Caco-2 (cell line): ENCODE data around the gene ABCB8. TPM values are rescaled to one million over a fixed set of nuclear protein-coding genes. Genes with fewer than 3 reads are reported as not detected.

Experiments
- BruUV-seq: library from RNA; stranded (reverse); fragments of 400-500 nt; replicated peaks from 2 replicates; lab custom pipeline; 2021; lab: Mats Ljungman, UMichigan
- CTCF ChIA-PET: fragments of 300-600 bp; sonication (Branson Sonifier 250); formaldehyde crosslinking; loops from one replicate; lab custom pipeline; 2022; ENCODE audit warnings: antibody characterized with exemption; lab: Charles Lee
- POLR2A ChIA-PET: fragments of 300-600 bp; sonication (Branson Sonifier 250); formaldehyde crosslinking; loops from one replicate; lab custom pipeline; 2022; ENCODE audit warnings: antibody characterized with exemption; lab: Charles Lee
- DNase-seq, 2 experiments: peaks; one replicate each; pipeline versions ENCODE4 v3.0.0 to v3.0.0-alpha.2; 2020 to 2022
- H3K27me3 ChIP-seq: replicated peaks from 2 replicates; pipeline ENCODE4 v1.6.0; 2011; ENCODE audit warnings: low read length; ENCODE audit not compliant: control insufficient read depth, insufficient read depth
- H3K36me3 ChIP-seq: 2 replicates; pipeline ENCODE4 v1.5.1; 2011; ENCODE audit warnings: low read length; ENCODE audit not compliant: control insufficient read depth, insufficient read depth
- H3K4me1 ChIP-seq: fragments of 250-450 bp; sonication (Bioruptor Pico); 2 replicates; pipeline ENCODE4 v1.5.1; 2020; ENCODE audit warnings: mild to moderate bottlenecking
- H3K4me3 ChIP-seq: 2 replicates; pipeline ENCODE4 v1.5.1; 2011; ENCODE audit warnings: low read depth, mild to moderate bottlenecking, control low read depth, low read length
- H3K9me3 ChIP-seq: fragments of 250-450 bp; sonication (Bioruptor Pico); 2 replicates; pipeline ENCODE4 v1.5.1; 2020; ENCODE audit warnings: mild to moderate bottlenecking, moderate library complexity
- H3K27ac Mint-ChIP-seq: one replicate; pipeline ENCODE4 v1.8.0; 2022; ENCODE audit warnings: mixed read lengths; ENCODE audit not compliant: unreplicated experiment
- H3K27me3 Mint-ChIP-seq: one replicate; pipeline ENCODE4 v1.8.0; 2022; ENCODE audit warnings: mixed read lengths; ENCODE audit not compliant: insufficient read depth, unreplicated experiment
- H3K36me3 Mint-ChIP-seq: one replicate; pipeline ENCODE4 v1.8.0; 2022; ENCODE audit warnings: mild to moderate bottlenecking, mixed read lengths; ENCODE audit not compliant: insufficient read depth, unreplicated experiment
- H3K4me1 Mint-ChIP-seq: one replicate; pipeline ENCODE4 v1.8.0; 2022; ENCODE audit warnings: low read depth, mixed read lengths; ENCODE audit not compliant: unreplicated experiment
- H3K4me3 Mint-ChIP-seq: one replicate; pipeline ENCODE4 v1.8.0; 2022; ENCODE audit warnings: mild to moderate bottlenecking, moderate library complexity, mixed read lengths; ENCODE audit not compliant: unreplicated experiment
- H3K9me3 Mint-ChIP-seq: one replicate; pipeline ENCODE4 v1.8.0; 2022; ENCODE audit warnings: mixed read lengths; ENCODE audit not compliant: unreplicated experiment
- intact Hi-C: fragments of 100-400 bp; cut with micrococcal nuclease; formaldehyde crosslinking; loops from one replicate; pipeline ENCODE4 v1.10.0; 2022; ENCODE audit not compliant: unreplicated experiment
- total RNA-seq: library from RNA; stranded (reverse); gene quantifications from 2 replicates; pipeline ENCODE4 v1.2.3, GENCODE V29; 2022
- TF ChIP-seq, protein P1 (sequence below), 2 experiments: fragments of 200-600 bp in 1 of 2; IDR thresholded peaks; 1 replicate in 1 of 2; 2 replicates in 1 of 2; pipeline versions ENCODE4 v1.5.1 to v1.8.0; 2011 to 2022; ENCODE audit warnings: antibody characterized with exemption in 1 of 2, control low read depth in 1 of 2, inconsistent platforms in 1 of 2, low read depth in 1 of 2, low read length in 1 of 2, mild to moderate bottlenecking in 1 of 2, moderate library complexity in 1 of 2; ENCODE audit not compliant: insufficient read depth in 1 of 2, severe bottlenecking in 1 of 2, unreplicated experiment in 1 of 2

ABCB8 gene
- total RNA-seq, 1 experiment from 2014 or later, result 30.8 TPM

DNA sequence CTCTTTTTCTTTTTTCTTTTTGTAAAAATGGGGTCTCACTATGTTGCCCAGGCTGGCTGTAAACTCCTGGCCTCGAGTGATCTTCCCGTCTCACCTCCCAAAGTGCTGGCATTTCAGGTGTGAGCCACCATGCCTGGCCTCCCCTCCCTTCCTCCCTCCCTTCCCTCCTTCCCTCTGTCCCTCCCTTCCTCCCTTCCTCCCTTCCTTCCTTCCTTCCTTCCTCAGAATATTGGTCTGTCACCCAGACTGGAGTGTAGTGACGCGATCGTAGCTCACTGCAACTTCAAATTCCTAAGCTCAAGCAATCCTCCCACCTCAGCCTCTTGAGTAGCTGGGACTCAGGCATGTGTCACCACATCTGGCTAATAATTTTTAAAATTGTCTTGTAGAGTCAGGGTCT is 66.4 kb downstream of the ABCB8 start:
- Mint-ChIP-seq H3K9me3 (no peaks in the 10 kb centered on the region), H3K36me3 (peaks cover 20% of the 10 kb centered on the region), H3K4me1 (peaks cover 11% of the 10 kb centered on the region), H3K27ac (no peak overlapping the region), H3K27me3 (no peaks in the 10 kb centered on the region), H3K4me3 (no peak overlapping the region)
- H3K4me1 ChIP-seq, result 0 out of 2 replicates have a peak, but pooled peaks cover 3% of the 10 kb centered on the region
- no peak for DNase-seq
- H3K27me3 ChIP-seq, result no peaks in the 10 kb centered on the region
- H3K36me3 ChIP-seq, result peaks cover 1% of the 10 kb centered on the region
- no peaks in the 10 kb centered on the region for H3K9me3 ChIP-seq
- TF ChIP-seq, protein P1, sequence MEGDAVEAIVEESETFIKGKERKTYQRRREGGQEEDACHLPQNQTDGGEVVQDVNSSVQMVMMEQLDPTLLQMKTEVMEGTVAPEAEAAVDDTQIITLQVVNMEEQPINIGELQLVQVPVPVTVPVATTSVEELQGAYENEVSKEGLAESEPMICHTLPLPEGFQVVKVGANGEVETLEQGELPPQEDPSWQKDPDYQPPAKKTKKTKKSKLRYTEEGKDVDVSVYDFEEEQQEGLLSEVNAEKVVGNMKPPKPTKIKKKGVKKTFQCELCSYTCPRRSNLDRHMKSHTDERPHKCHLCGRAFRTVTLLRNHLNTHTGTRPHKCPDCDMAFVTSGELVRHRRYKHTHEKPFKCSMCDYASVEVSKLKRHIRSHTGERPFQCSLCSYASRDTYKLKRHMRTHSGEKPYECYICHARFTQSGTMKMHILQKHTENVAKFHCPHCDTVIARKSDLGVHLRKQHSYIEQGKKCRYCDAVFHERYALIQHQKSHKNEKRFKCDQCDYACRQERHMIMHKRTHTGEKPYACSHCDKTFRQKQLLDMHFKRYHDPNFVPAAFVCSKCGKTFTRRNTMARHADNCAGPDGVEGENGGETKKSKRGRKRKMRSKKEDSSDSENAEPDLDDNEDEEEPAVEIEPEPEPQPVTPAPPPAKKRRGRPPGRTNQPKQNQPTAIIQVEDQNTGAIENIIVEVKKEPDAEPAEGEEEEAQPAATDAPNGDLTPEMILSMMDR (IDR thresholded peaks at IDR 0.05; ENCODE audit: insufficient read depth in 1 of 2, low read depth in 1 of 2, low read length in 1 of 2, severe bottlenecking in 1 of 2, unreplicated experiment in 1 of 2), result no peak
- H3K4me3 ChIP-seq, result no peak overlapping the region
- ChIA-PET POLR2A (interaction anchor here (0.5 to 1.5 kb wide), 3 partner anchors 32 to 247 kb away, joined by 3 to 14 read pairs (median 8); partner anchors contain the start of gene CDK5), CTCF (no interaction called here)
- intact Hi-C loops, result no loop called here
- BruUV-seq, result no TSS peak

DNA sequence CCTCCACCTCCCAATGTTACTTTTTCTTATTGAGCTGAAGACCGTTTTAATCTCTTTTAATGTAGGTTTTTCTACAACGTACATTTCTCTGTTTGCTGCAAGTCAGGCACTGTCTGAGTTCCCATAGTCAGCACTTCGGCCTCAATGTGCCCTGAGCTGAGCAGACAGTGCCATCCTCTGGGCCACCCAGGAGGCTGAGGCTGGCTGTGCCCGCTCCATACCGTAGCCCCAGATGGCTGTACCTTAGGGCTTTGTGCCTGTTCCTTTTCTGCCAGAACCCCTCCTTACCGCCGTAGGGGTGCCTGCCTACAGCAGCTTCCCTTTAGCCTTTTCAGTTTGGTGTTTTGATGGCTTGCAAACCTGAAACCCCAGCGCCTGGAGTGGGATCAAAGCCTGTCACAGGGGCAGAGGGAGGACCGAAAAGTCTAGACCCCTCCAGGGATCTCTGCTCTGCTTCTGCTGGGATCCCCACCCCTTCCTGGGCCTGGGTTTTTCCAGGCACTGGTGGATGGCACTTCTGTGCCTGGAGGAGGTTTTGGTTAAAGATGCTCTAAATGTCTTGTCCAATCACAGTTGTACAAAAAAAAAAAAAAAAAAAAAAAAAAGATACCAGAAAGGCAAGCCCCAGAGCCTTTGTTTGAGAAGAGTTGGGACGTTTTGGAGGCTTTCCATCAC is 67.0 kb downstream of the ABCB8 start:
- intact Hi-C loops, result no loop called here

DNA sequence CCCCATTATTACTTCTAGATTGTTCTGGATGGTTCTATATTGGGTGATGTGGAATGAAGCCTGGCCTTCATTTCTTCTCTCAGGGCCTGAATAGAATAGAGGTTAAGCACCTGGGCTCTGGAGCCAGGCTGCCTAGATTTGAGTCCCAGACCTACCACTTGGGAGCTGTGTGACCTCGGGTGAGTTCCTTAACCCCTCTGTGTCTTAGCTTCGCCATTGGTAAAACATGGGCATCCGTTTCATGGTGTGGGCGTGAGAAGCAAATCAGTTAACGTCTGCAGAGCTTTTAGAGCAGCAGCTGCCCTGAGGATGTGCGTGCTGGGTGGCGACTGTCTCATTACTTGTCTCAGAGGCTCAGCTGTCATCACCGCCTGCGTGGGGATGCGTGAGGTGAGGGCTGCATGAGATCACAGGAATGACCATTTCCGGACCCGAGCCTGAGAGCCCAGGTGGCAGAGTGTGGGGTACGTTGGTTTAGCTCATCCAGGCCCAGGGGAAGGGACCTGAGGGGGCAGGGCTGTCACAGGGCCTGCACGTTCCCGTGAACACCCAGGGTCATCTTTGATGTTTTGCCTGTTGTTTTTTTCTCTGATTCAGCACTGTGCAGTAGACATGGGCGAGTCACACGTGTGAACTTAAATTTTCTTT is 67.7 kb downstream of the ABCB8 start:
- TF ChIP-seq, protein P1 (IDR thresholded peaks at IDR 0.05; ENCODE audit: insufficient read depth in 1 of 2, low read depth in 1 of 2, low read length in 1 of 2, severe bottlenecking in 1 of 2, unreplicated experiment in 1 of 2), result no peak
- no peak for DNase-seq
- H3K4me3 Mint-ChIP-seq, result no peak overlapping the region
- H3K9me3 ChIP-seq, result no peaks in the 10 kb centered on the region
- H3K4me3 ChIP-seq, result no peak overlapping the region
- CTCF ChIA-PET, result no interaction called here
- POLR2A ChIA-PET, result no interaction called here
- no peaks in the 10 kb centered on the region for H3K9me3 Mint-ChIP-seq
- no peaks in the 10 kb centered on the region for H3K27me3 ChIP-seq
- peaks cover 16% of the 10 kb centered on the region for H3K36me3 Mint-ChIP-seq
- peaks cover 1% of the 10 kb centered on the region for H3K36me3 ChIP-seq
- 0 out of 2 replicates have a peak, but pooled peaks cover 3% of the 10 kb centered on the region for H3K4me1 ChIP-seq
- no peaks in the 10 kb centered on the region for H3K27me3 Mint-ChIP-seq
- H3K4me1 Mint-ChIP-seq, result peaks cover 6% of the 10 kb centered on the region
- no TSS peak for BruUV-seq
- intact Hi-C loops, result no loop called here
- H3K27ac Mint-ChIP-seq, result no peak overlapping the region

More for the DNA sequence above, 67.0 kb downstream of the ABCB8 start:
- TF ChIP-seq, protein P1 (IDR thresholded peaks at IDR 0.05; ENCODE audit: insufficient read depth in 1 of 2, low read depth in 1 of 2, low read length in 1 of 2, severe bottlenecking in 1 of 2, unreplicated experiment in 1 of 2), result no peak
- H3K27me3 Mint-ChIP-seq, result no peaks in the 10 kb centered on the region
- ChIA-PET POLR2A (interaction anchor here (0.5 to 1.5 kb wide), 3 partner anchors 33 to 246 kb away, joined by 3 to 14 read pairs (median 8); partner anchors contain the start of gene CDK5), CTCF (no interaction called here)
- no peaks in the 10 kb centered on the region for H3K9me3 ChIP-seq
- peaks cover 1% of the 10 kb centered on the region for H3K36me3 ChIP-seq
- no peak overlapping the region for H3K4me3 Mint-ChIP-seq
- no TSS peak for BruUV-seq
- H3K36me3 Mint-ChIP-seq, result peaks cover 16% of the 10 kb centered on the region
- H3K9me3 Mint-ChIP-seq, result no peaks in the 10 kb centered on the region
- H3K27me3 ChIP-seq, result no peaks in the 10 kb centered on the region
- DNase-seq, result no peak
- H3K27ac Mint-ChIP-seq, result no peak overlapping the region
- H3K4me1 Mint-ChIP-seq, result peaks cover 7% of the 10 kb centered on the region
- no peak overlapping the region for H3K4me3 ChIP-seq
- 0 out of 2 replicates have a peak, but pooled peaks cover 3% of the 10 kb centered on the region for H3K4me1 ChIP-seq

Other genes with a start within 250 kb of the ABCB8 start
- gene TMEM176B, start 228.1 kb upstream of the ABCB8 start, total RNA-seq, result 31.4 and 35.8 TPM in 2 replicates
- gene TMEM176A, start 227.7 kb upstream of the ABCB8 start, total RNA-seq, result 38.7 and 49.6 TPM in 2 replicates
- gene AOC1, start 175.9 kb upstream of the ABCB8 start, total RNA-seq, result 3.5 and 4.5 TPM in 2 replicates
- 0.60 and 0.66 TPM in 2 replicates for gene KCNH2, start 50.1 kb upstream of the ABCB8 start, total RNA-seq
- gene NOS3, start 37.4 kb upstream of the ABCB8 start, total RNA-seq, result 1.1 TPM in 1 of 2 replicates, not detected in the other
- gene ATG9B, start 4.0 kb upstream of the ABCB8 start, total RNA-seq, result 4.3 and 4.8 TPM in 2 replicates
- 0.70 and 1.1 TPM in 2 replicates for gene ASIC3, start 20.1 kb downstream of the ABCB8 start, total RNA-seq
- 23.8 and 25.2 TPM in 2 replicates for gene CDK5, start 29.4 kb downstream of the ABCB8 start, total RNA-seq
- gene SLC4A2, start 31.1 kb downstream of the ABCB8 start, total RNA-seq, result 249 and 255 TPM in 2 replicates
- gene FASTK, start 52.4 kb downstream of the ABCB8 start, total RNA-seq, result 114 and 119 TPM in 2 replicates
- 68.1 and 75.0 TPM in 2 replicates for gene TMUB1, start 55.0 kb downstream of the ABCB8 start, total RNA-seq
- gene AGAP3, start 58.0 kb downstream of the ABCB8 start, total RNA-seq, result 70.2 and 76.6 TPM in 2 replicates
- not detected in 2 replicates for gene GBX1, start 139.2 kb downstream of the ABCB8 start, total RNA-seq
- not detected in 2 replicates for gene ASB10, start 158.8 kb downstream of the ABCB8 start, total RNA-seq
- not detected in 2 replicates for gene H2BK1, start 182.0 kb downstream of the ABCB8 start, total RNA-seq
- gene ABCF2, start 198.8 kb downstream of the ABCB8 start, total RNA-seq, result 50.8 and 57.8 TPM in 2 replicates
- gene CHPF2, start 204.0 kb downstream of the ABCB8 start, total RNA-seq, result 30.9 and 34.0 TPM in 2 replicates
- gene SMARCD3, start 220.2 kb downstream of the ABCB8 start, total RNA-seq, result 20.2 and 27.8 TPM in 2 replicates